GM12878 (cell line): ENCODE data around the gene BBC3. TPM values are rescaled to one million over a fixed set of nuclear protein-coding genes. Genes with fewer than 3 reads are reported as not detected.

Source experiments
- ATF7 ChIP-seq: fragments of 450-650 bp; IDR thresholded peaks from 2 replicates; pipeline ENCODE4 v1.6.1; 2016; ENCODE audit warnings: low read depth, mild to moderate bottlenecking
- CBX3 ChIP-seq: fragments of 200-600 bp; sonication (generic); IDR thresholded peaks from 2 replicates; pipeline ENCODE4 v1.6.1; 2016; ENCODE audit warnings: low read depth, borderline replicate concordance
- CEBPB ChIP-seq, 2 experiments: fragments of 150-350 bp in 1 of 2; IDR thresholded peaks; 2 replicates each; pipeline ENCODE4 v1.6.1; 2012 to 2014; ENCODE audit warnings: low read depth in 2 of 2, low read length in 2 of 2, borderline replicate concordance in 1 of 2, inconsistent platforms in 1 of 2
- CEBPZ ChIP-seq: fragments of 150-350 bp; IDR thresholded peaks from 2 replicates; pipeline ENCODE4 v1.6.1; 2016; ENCODE audit warnings: low read depth, low read length
- CREB1 ChIP-seq: IDR thresholded peaks from 2 replicates; pipeline ENCODE4 v1.6.1; 2012; ENCODE audit warnings: low read depth, mild to moderate bottlenecking, inconsistent platforms
- ESRRA ChIP-seq: IDR thresholded peaks from 2 replicates; pipeline ENCODE4 v1.6.1; 2012; ENCODE audit warnings: mild to moderate bottlenecking, low read length, improper control_type of control experiment
- HSF1 ChIP-seq: fragments of 150-350 bp; IDR thresholded peaks from 2 replicates; pipeline ENCODE4 v1.6.1; 2014; ENCODE audit warnings: mild to moderate bottlenecking, low read depth, low read length
- IKZF1 ChIP-seq: fragments of 450-650 bp; conservative IDR thresholded peaks from 2 replicates; pipeline ENCODE4 v1.6.1; 2017; ENCODE audit warnings: antibody characterized with exemption, mild to moderate bottlenecking
- NR2C2 ChIP-seq: IDR thresholded peaks from 2 replicates; pipeline ENCODE4 v1.6.1; 2011; ENCODE audit warnings: borderline replicate concordance, low read depth; ENCODE audit not compliant: control insufficient read depth, insufficient read length
- POU2F2 ChIP-seq: IDR thresholded peaks from 3 replicates; pipeline ENCODE4 v1.6.1; 2011; ENCODE audit warnings: low read depth, mild to moderate bottlenecking, low read length, borderline replicate concordance
- RELA ChIP-seq: fragments of 450-650 bp; IDR thresholded peaks from 2 replicates; pipeline ENCODE4 v1.8.0; 2014; ENCODE audit warnings: borderline replicate concordance; ENCODE audit not compliant: partially characterized antibody
- YBX1 ChIP-seq: fragments of 450-650 bp; IDR thresholded peaks from 2 replicates; pipeline ENCODE4 v1.6.1; 2016; ENCODE audit warnings: antibody characterized with exemption
- ZBTB11 ChIP-seq: fragments of 450-650 bp; formaldehyde crosslinking; IDR thresholded peaks from 2 replicates; pipeline ENCODE4 v1.5.0; 2022; ENCODE audit warnings: mild to moderate bottlenecking, missing genetic modification characterization
- ZNF207 ChIP-seq: fragments of 450-650 bp; IDR thresholded peaks from 2 replicates; pipeline ENCODE4 v1.6.1; 2014; ENCODE audit warnings: antibody characterized with exemption, mild to moderate bottlenecking, borderline replicate concordance
- ZNF217 ChIP-seq: fragments of 450-650 bp; IDR thresholded peaks from 2 replicates; pipeline ENCODE4 v1.6.1; 2017; ENCODE audit warnings: antibody characterized with exemption, mild to moderate bottlenecking
- polyA plus RNA-seq, 11 experiments: library from polyadenylated mRNA; depleted of rRNA in 4 of 11; unstranded in 6 of 11; stranded (reverse) in 5 of 11; fragments of >200 nt; fragmentation: Nextera tagmentation in 4 of 11; fragmentation: Illumina TruSeq in 1 of 11; extraction: Ambion mirVana in 4 of 11; extraction: Trizol in 1 of 11; gene quantifications; 1 replicate in 1 of 11; 2 replicates in 10 of 11; pipeline versions ENCODE4 v1.2.1 to v1.2.3, GENCODE V29; 2011 to 2016; ENCODE audit warnings: inconsistent platforms in 2 of 11, missing spikeins in 2 of 11, low read depth in 1 of 11
- total RNA-seq, 4 experiments: library from RNA; depleted of rRNA in 3 of 4; stranded (reverse); fragments of >200 nt in 3 of 4; fragmentation: Illumina TruSeq in 1 of 4; extraction: Trizol in 1 of 4; gene quantifications; 2 replicates each; pipeline versions ENCODE4 v1.2.1 to v1.2.3, GENCODE V29; 2013 to 2021
- TF ChIP-seq, protein P1 (sequence below): IDR thresholded peaks from 2 replicates; pipeline ENCODE4 v1.6.1; 2012; ENCODE audit warnings: low read length, inconsistent platforms
- TF ChIP-seq, protein P2 (sequence below): fragments of 450-650 bp; IDR thresholded peaks from 2 replicates; pipeline ENCODE4 v1.6.1; 2017; ENCODE audit warnings: mild to moderate bottlenecking

Gene BBC3
- total and polyA plus RNA-seq, 10 of the 15 experiments (the other 5 are each of a cell fraction or from before 2014, with no cell fraction given): 0.10 to 17.9 (median 7.5) TPM

GRCh38 chr19:47227352-47228167 is 3.4 kb downstream of the BBC3 start (continued):
- no peak for TF ChIP-seq ZBTB11 (CRISPR knock-in tag)
- peak; percentile 72; the same call in 2 of the 3 replicates for TF ChIP-seq POU2F2
- TF ChIP-seq IKZF1: peak; percentile 94
- TF ChIP-seq, protein P1, sequence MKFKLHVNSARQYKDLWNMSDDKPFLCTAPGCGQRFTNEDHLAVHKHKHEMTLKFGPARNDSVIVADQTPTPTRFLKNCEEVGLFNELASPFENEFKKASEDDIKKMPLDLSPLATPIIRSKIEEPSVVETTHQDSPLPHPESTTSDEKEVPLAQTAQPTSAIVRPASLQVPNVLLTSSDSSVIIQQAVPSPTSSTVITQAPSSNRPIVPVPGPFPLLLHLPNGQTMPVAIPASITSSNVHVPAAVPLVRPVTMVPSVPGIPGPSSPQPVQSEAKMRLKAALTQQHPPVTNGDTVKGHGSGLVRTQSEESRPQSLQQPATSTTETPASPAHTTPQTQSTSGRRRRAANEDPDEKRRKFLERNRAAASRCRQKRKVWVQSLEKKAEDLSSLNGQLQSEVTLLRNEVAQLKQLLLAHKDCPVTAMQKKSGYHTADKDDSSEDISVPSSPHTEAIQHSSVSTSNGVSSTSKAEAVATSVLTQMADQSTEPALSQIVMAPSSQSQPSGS: no peak
- TF ChIP-seq RELA: peak; percentile 69
- TF ChIP-seq ZNF217: peak; percentile 89
- TF ChIP-seq ZNF207: no peak
- TF ChIP-seq CEBPZ: no peak
- TF ChIP-seq CREB1: peak; percentile 25; the same call in 1 of the 2 replicates
- TF ChIP-seq, protein P2, sequence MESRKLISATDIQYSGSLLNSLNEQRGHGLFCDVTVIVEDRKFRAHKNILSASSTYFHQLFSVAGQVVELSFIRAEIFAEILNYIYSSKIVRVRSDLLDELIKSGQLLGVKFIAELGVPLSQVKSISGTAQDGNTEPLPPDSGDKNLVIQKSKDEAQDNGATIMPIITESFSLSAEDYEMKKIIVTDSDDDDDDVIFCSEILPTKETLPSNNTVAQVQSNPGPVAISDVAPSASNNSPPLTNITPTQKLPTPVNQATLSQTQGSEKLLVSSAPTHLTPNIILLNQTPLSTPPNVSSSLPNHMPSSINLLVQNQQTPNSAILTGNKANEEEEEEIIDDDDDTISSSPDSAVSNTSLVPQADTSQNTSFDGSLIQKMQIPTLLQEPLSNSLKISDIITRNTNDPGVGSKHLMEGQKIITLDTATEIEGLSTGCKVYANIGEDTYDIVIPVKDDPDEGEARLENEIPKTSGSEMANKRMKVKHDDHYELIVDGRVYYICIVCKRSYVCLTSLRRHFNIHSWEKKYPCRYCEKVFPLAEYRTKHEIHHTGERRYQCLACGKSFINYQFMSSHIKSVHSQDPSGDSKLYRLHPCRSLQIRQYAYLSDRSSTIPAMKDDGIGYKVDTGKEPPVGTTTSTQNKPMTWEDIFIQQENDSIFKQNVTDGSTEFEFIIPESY: no peak
- peak in 1 of 2 experiments; percentile 49; a peak in 1 of 4 replicates for TF ChIP-seq CEBPB (IDR thresholded peaks at IDR 0.05; ENCODE audit: borderline replicate concordance in 1 of 2, low read depth in 2 of 2, low read length in 2 of 2)
- no peak for TF ChIP-seq YBX1
- TF ChIP-seq HSF1: no peak
- peak; percentile 64; the same call in 1 of the 2 replicates for TF ChIP-seq ATF7
- no peak for TF ChIP-seq CBX3
- TF ChIP-seq ESRRA: no peak
- TF ChIP-seq NR2C2: no peak
